HEK293 (cell line): Measurements from ENCODE around the gene ZNF593OS.

Source experiments
- CTCF ChIA-PET: fragments of 350-600 bp; formaldehyde crosslinking; extraction: SDS; loops from one replicate; lab custom pipeline; 2021; ENCODE audit warnings: antibody characterized with exemption; lab: Yijun Ruan, JAX
- POLR2A ChIA-PET: fragments of 300-600 bp; formaldehyde crosslinking; extraction: SDS; loops from one replicate; lab custom pipeline; 2020; ENCODE audit warnings: antibody characterized with exemption, inconsistent platforms; lab: Yijun Ruan, JAX
- H3K27ac ChIP-seq: fragments of 200-500 bp; sonication (Bioruptor generic); 2 replicates; pipeline ENCODE4 v1.5.1; 2014; ENCODE audit warnings: low read depth, low read length, control low read depth, inconsistent platforms; ENCODE audit errors: extremely low read depth
- H3K36me3 ChIP-seq, 2 experiments: fragments of 200-500 bp in 1 of 2; sonication (Bioruptor generic) in 1 of 2; 1 replicate in 1 of 2; 2 replicates in 1 of 2; pipeline ENCODE4 v1.5.1; 2014 to 2017; ENCODE audit warnings: inconsistent platforms in 2 of 2, low read length in 2 of 2; ENCODE audit not compliant: control insufficient read depth in 2 of 2, insufficient read depth in 1 of 2
- H3K4me1 ChIP-seq: fragments of 200-500 bp; sonication (Bioruptor generic); 2 replicates; pipeline ENCODE4 v1.5.1; 2014; ENCODE audit warnings: mild to moderate bottlenecking, low read length, inconsistent platforms; ENCODE audit not compliant: control insufficient read depth, insufficient read depth
- H3K4me3 ChIP-seq: 2 replicates; pipeline ENCODE4 v1.5.1; 2011; ENCODE audit warnings: low read depth, mild to moderate bottlenecking, control low read depth, low read length, moderate library complexity
- H3K9me3 ChIP-seq: fragments of 200-500 bp; sonication (Bioruptor generic); 2 replicates; pipeline ENCODE4 v1.5.1; 2014; ENCODE audit warnings: low read depth, low read length, inconsistent platforms; ENCODE audit not compliant: control insufficient read depth, insufficient read depth
- GLIS2 ChIP-seq: fragments of 450-650 bp; formaldehyde crosslinking; IDR thresholded peaks from 2 replicates; pipeline ENCODE4 v1.5.1; 2016; ENCODE audit warnings: missing biosample characterization, missing genetic modification characterization
- IKZF3 ChIP-seq: fragments of 450-650 bp; IDR thresholded peaks from 2 replicates; pipeline ENCODE4 v1.5.0; 2018; ENCODE audit warnings: missing biosample characterization, mild to moderate bottlenecking, missing genetic modification characterization, moderate library complexity
- KLF10 ChIP-seq: fragments of 450-650 bp; IDR thresholded peaks from 2 replicates; pipeline ENCODE4 v1.5.1; 2018; ENCODE audit warnings: missing biosample characterization, mild to moderate bottlenecking, missing genetic modification characterization
- SP7 ChIP-seq: fragments of 450-650 bp; formaldehyde crosslinking; IDR thresholded peaks from 2 replicates; pipeline ENCODE4 v1.5.1; 2016; ENCODE audit warnings: missing biosample characterization, missing genetic modification characterization
- ZBTB17 ChIP-seq: fragments of 450-650 bp; formaldehyde crosslinking; IDR thresholded peaks from 2 replicates; pipeline ENCODE4 v1.5.1; 2016; ENCODE audit warnings: missing biosample characterization, missing genetic modification characterization
- ZFP41 ChIP-seq: fragments of 450-650 bp; formaldehyde crosslinking; IDR thresholded peaks from 2 replicates; pipeline ENCODE4 v1.5.1; 2016; ENCODE audit warnings: missing biosample characterization, missing genetic modification characterization, borderline replicate concordance
- ZIC2 ChIP-seq: fragments of 450-650 bp; formaldehyde crosslinking; IDR thresholded peaks from 2 replicates; pipeline ENCODE4 v1.5.1; 2016; ENCODE audit warnings: missing biosample characterization, missing genetic modification characterization
- ZNF221 ChIP-seq: fragments of 450-650 bp; formaldehyde crosslinking; IDR thresholded peaks from 2 replicates; pipeline ENCODE4 v1.5.1; 2017; ENCODE audit warnings: missing biosample characterization, missing genetic modification characterization, borderline replicate concordance
- ZNF335 ChIP-seq: fragments of 450-650 bp; formaldehyde crosslinking; conservative IDR thresholded peaks from 2 replicates; pipeline ENCODE4 v1.5.1; 2016; ENCODE audit warnings: missing biosample characterization, missing genetic modification characterization
- ZNF341 ChIP-seq: fragments of 450-650 bp; formaldehyde crosslinking; IDR thresholded peaks from 2 replicates; pipeline ENCODE4; 2016; ENCODE audit warnings: low read depth, missing biosample characterization, missing genetic modification characterization
- ZNF350 ChIP-seq: fragments of 450-650 bp; formaldehyde crosslinking; IDR thresholded peaks from 2 replicates; pipeline ENCODE4 v1.5.0; 2017; ENCODE audit warnings: missing biosample characterization, mild to moderate bottlenecking, missing genetic modification characterization
- ZNF394 ChIP-seq: fragments of 450-650 bp; formaldehyde crosslinking; IDR thresholded peaks from 2 replicates; pipeline ENCODE4 v1.5.1; 2016; ENCODE audit warnings: missing biosample characterization, missing genetic modification characterization, mild to moderate bottlenecking, moderate library complexity, borderline replicate concordance
- ZNF473 ChIP-seq: fragments of 450-650 bp; formaldehyde crosslinking; IDR thresholded peaks from 2 replicates; pipeline ENCODE4 v1.5.1; 2017; ENCODE audit warnings: missing biosample characterization, missing genetic modification characterization
- ZNF549 ChIP-seq: fragments of 450-650 bp; IDR thresholded peaks from 2 replicates; pipeline ENCODE4 v1.5.1; 2018; ENCODE audit warnings: missing biosample characterization, missing genetic modification characterization, mild to moderate bottlenecking, inconsistent platforms, moderate library complexity
- ZNF561 ChIP-seq: fragments of 450-650 bp; IDR thresholded peaks from 2 replicates; pipeline ENCODE4 v1.5.1; 2018; ENCODE audit warnings: missing biosample characterization, missing genetic modification characterization, borderline replicate concordance
- ZNF571 ChIP-seq: fragments of 450-650 bp; formaldehyde crosslinking; IDR thresholded peaks from 2 replicates; pipeline ENCODE4 v1.5.0; 2017; ENCODE audit warnings: missing biosample characterization, missing genetic modification characterization
- ZNF654 ChIP-seq: fragments of 450-650 bp; formaldehyde crosslinking; IDR thresholded peaks from 2 replicates; pipeline ENCODE4 v1.5.1; 2016; ENCODE audit warnings: low read depth, missing biosample characterization, missing genetic modification characterization
- ZNF660 ChIP-seq: fragments of 450-650 bp; IDR thresholded peaks from 2 replicates; pipeline ENCODE4 v1.5.1; 2018; ENCODE audit warnings: missing biosample characterization, mild to moderate bottlenecking, missing genetic modification characterization
- ZNF837 ChIP-seq: fragments of 450-650 bp; formaldehyde crosslinking; IDR thresholded peaks from 2 replicates; pipeline ENCODE4 v1.5.1; 2016; ENCODE audit warnings: missing biosample characterization, missing genetic modification characterization
- ZSCAN30 ChIP-seq: fragments of 450-650 bp; IDR thresholded peaks from 2 replicates; pipeline ENCODE4 v1.5.1; 2018; ENCODE audit warnings: missing biosample characterization, mild to moderate bottlenecking, missing genetic modification characterization, moderate library complexity
- TF ChIP-seq, protein P1 (sequence below): fragments of 450-650 bp; formaldehyde crosslinking; IDR thresholded peaks from 2 replicates; pipeline ENCODE4 v1.5.1; 2016; ENCODE audit warnings: missing biosample characterization, missing genetic modification characterization

Gene ZNF593OS

DNA sequence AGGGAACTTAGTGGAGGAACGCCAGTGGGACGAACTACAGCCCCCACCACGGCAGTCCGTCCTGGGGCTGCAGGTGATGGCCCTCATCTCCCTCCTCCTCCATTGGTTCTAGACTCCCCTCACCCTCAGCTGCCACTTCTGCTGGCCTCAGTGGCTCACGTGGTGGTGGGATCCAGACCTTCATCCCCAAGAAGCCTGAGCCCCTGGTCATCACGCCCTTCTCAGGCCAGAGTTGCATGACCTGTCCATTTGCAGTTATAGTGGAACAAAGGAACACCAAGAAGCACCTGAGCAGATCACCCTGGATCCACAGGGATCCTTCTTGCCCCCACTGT lies 25.7 kb downstream of the ZNF593OS start:
- POLR2A ChIA-PET, result interaction anchor here (1.1 to 1.5 kb wide), 2 partner anchors 38 to 110 kb away, joined by 3 to 10 read pairs; no protein-coding TSS in a partner anchor
- H3K4me1 ChIP-seq, result no peaks in the 10 kb centered on the region
- no peak overlapping the region for H3K4me3 ChIP-seq
- H3K27ac ChIP-seq, result no peak overlapping the region
- H3K36me3 ChIP-seq, result no peaks in the 10 kb centered on the region
- H3K9me3 ChIP-seq, result no peaks in the 10 kb centered on the region
- TF ChIP-seq ZBTB17 (tag by site-specific recombination) (no peak), ZNF221 (no peak), ZNF350 (tag by site-specific recombination) (no peak)
- CTCF ChIA-PET, result interaction anchor here (0.6 to 7.4 kb wide), 25 partner anchors 10 to 251 kb away, joined by 3 to 129 read pairs (median 9); partner anchors contain the start of gene FAM110D

DNA sequence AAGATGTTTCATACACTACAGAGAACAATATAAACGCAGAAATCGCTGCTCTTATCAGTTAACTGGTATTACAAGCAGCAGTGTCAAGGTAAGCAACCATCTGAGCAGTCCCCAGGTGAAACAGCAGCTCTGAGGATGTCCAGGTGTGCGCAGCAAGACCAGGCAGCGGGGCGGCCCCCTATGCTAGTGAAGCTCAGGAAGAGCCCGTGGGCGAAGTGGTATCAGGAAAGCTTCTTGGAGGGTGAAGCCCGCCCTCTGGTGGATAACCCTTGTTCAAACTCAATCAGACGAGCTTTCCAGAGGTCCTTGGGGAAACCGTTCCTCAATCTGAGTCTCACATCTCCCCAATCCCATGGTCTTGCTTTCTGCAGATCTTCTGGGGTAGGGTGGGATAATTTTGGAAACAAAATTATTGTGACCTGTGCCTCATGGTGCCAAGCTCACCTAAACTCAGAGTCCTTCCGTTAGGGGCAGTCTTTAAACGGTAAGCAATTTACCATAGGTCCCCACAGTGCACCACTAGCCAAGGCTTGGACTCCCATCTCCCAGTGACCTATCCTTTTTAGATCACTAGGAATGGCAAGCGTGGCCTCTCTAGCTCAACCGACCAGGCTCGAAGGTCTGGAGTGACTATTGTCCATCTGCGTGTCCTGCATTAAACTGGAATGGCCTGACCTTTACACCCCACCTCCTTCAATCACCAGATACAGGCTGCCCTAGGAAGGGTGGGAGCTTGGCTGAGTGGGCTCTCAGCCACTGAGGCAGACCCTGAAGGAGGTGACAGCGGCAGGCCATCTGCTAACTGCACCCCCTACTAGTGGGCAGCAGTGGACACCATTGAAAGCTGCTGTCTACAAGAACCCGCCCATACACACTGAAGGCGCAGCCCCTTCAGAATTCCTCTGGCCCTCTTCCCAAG lies 26.3 kb downstream of the ZNF593OS start:
- Histone ChIP-seq H3K4me1 (no peaks in the 10 kb centered on the region), H3K36me3 (no peaks in the 10 kb centered on the region), H3K4me3 (no peak overlapping the region), H3K9me3 (no peaks in the 10 kb centered on the region), H3K27ac (no peak overlapping the region)
- POLR2A ChIA-PET, result interaction anchor here (0.5 to 1.6 kb wide), 8 partner anchors 8 to 110 kb away, joined by 3 to 10 read pairs (median 4); partner anchors contain the start of genes CEP85, PDIK1L and ZNF593
- no peak for TF ChIP-seq ZNF837 (tag by site-specific recombination)
- TF ChIP-seq IKZF3 (tag by site-specific recombination), result peak; percentile 82
- TF ChIP-seq ZFP41 (tag by site-specific recombination), result no peak
- no peak for TF ChIP-seq ZNF350 (tag by site-specific recombination)
- peak; percentile 19; the same call in 1 of the 2 replicates for TF ChIP-seq SP7
- peak; percentile 42; the same call in 1 of the 2 replicates for TF ChIP-seq ZNF394
- TF ChIP-seq ZSCAN30, result 0 out of 2 replicates have a peak, but pooled peaks have one; percentile 29
- TF ChIP-seq ZNF335 (tag by site-specific recombination), result peak; percentile 91
- TF ChIP-seq ZNF660, result peak; percentile 56; the same call in 1 of the 2 replicates
- TF ChIP-seq, protein P1, sequence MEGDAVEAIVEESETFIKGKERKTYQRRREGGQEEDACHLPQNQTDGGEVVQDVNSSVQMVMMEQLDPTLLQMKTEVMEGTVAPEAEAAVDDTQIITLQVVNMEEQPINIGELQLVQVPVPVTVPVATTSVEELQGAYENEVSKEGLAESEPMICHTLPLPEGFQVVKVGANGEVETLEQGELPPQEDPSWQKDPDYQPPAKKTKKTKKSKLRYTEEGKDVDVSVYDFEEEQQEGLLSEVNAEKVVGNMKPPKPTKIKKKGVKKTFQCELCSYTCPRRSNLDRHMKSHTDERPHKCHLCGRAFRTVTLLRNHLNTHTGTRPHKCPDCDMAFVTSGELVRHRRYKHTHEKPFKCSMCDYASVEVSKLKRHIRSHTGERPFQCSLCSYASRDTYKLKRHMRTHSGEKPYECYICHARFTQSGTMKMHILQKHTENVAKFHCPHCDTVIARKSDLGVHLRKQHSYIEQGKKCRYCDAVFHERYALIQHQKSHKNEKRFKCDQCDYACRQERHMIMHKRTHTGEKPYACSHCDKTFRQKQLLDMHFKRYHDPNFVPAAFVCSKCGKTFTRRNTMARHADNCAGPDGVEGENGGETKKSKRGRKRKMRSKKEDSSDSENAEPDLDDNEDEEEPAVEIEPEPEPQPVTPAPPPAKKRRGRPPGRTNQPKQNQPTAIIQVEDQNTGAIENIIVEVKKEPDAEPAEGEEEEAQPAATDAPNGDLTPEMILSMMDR, result peak; percentile 79
- TF ChIP-seq GLIS2 (tag by site-specific recombination), result 0 out of 2 replicates have a peak, but pooled peaks have one; percentile 25
- TF ChIP-seq KLF10, result 0 out of 2 replicates have a peak, but pooled peaks have one; percentile 25
- peak; percentile 87 for TF ChIP-seq ZNF654
- peak; percentile 50; the same call in 1 of the 2 replicates for TF ChIP-seq ZNF561 (tag by site-specific recombination)
- TF ChIP-seq ZNF549 (tag by site-specific recombination), result no peak
- TF ChIP-seq ZNF341 (tag by site-specific recombination), result 0 out of 2 replicates have a peak, but pooled peaks have one; percentile 18
- peak; percentile 67 for TF ChIP-seq ZIC2 (tag by site-specific recombination)
- no peak for TF ChIP-seq ZNF473
- TF ChIP-seq ZNF571, result no peak
- CTCF ChIA-PET, result interaction anchor here (0.6 to 7.4 kb wide), 44 partner anchors 9 to 272 kb away, joined by 3 to 129 read pairs (median 5); partner anchors contain the start of genes CEP85, FAM110D and ZNF593
